CD4-positive, alpha-beta T cell treated with Interleukin-15 for 4 hours (primary cell): ENCODE results near the gene TAGLN.

Source experiments
- DNase-seq: peaks from one replicate; pipeline ENCODE4 v3.0.0-alpha.2; 2020; ENCODE audit warnings: low spot score

TAGLN gene

GRCh38 chr11:117199053-117199915, at the start of gene TAGLN:
TAGLN (plus strand) TSS chr11:117199370; CDS start chr11:117203014, 3,644 bp downstream.
- no peak for DNase-seq

GRCh38 chr11:117152066-117152465, 47.1 kb upstream of the TAGLN start:
- DNase-seq: no peak

- DNase-seq: no peak
These were observed 44.7 kb upstream of the TAGLN start for GRCh38 chr11:117154468-117154867.

GRCh38 chr11:117157507-117157906, 41.7 kb upstream of the TAGLN start:
- DNase-seq: no peak

- DNase-seq: no peak
These were observed 39.3 kb upstream of the TAGLN start for GRCh38 chr11:117159892-117160291.

GRCh38 chr11:117160826-117161225, 38.3 kb upstream of the TAGLN start:
- DNase-seq: no peak

- DNase-seq: no peak
These were observed 32.7 kb upstream of the TAGLN start for GRCh38 chr11:117166491-117166890.

GRCh38 chr11:117169736-117170135, 29.4 kb upstream of the TAGLN start:
- DNase-seq: no peak

- no peak for DNase-seq
These were observed 29.0 kb upstream of the TAGLN start for GRCh38 chr11:117170210-117170609.

- DNase-seq: no peak
These were observed 28.2 kb upstream of the TAGLN start for GRCh38 chr11:117171007-117171403.

- no peak for DNase-seq
These were observed 27.6 kb upstream of the TAGLN start for GRCh38 chr11:117171404-117172061.

GRCh38 chr11:117172724-117173421, 26.3 kb upstream of the TAGLN start:
- DNase-seq: no peak

- no peak for DNase-seq
These were observed 24.1 kb upstream of the TAGLN start for GRCh38 chr11:117175104-117175503.

- no peak for DNase-seq
These were observed 23.4 kb upstream of the TAGLN start for GRCh38 chr11:117175781-117176180.

GRCh38 chr11:117176186-117176585, 23.0 kb upstream of the TAGLN start:
- DNase-seq: no peak

- no peak for DNase-seq
These were observed 21.5 kb upstream of the TAGLN start for GRCh38 chr11:117177534-117178209.

GRCh38 chr11:117178210-117179034, 20.7 kb upstream of the TAGLN start, which contains the start of gene SIDT2:
SIDT2 (plus strand) TSS chr11:117178743; CDS start chr11:117179264, 521 bp downstream.
- DNase-seq: peak; percentile 84

GRCh38 chr11:117179048-117179999, 19.8 kb upstream of the TAGLN start:
- DNase-seq: peak; percentile 38

GRCh38 chr11:117180020-117180419, 19.1 kb upstream of the TAGLN start:
- no peak for DNase-seq
